ENCODE data around the gene GPR137B. TPM values are rescaled to one million over a fixed set of nuclear protein-coding genes. Genes with fewer than 3 reads are reported as not detected.
A peak's percentile ranks its signal among the peaks of the same experiment; 100 is the strongest.
"Not testable (repeated sequence)": the region's sequence is repeated elsewhere in the genome, so short reads cannot be mapped to it uniquely, and the experiment has no call there.

Gene GPR137B
- total RNA-seq, 2 donors from 2014 or later, result 5.1 to 10.1 TPM

DNA sequence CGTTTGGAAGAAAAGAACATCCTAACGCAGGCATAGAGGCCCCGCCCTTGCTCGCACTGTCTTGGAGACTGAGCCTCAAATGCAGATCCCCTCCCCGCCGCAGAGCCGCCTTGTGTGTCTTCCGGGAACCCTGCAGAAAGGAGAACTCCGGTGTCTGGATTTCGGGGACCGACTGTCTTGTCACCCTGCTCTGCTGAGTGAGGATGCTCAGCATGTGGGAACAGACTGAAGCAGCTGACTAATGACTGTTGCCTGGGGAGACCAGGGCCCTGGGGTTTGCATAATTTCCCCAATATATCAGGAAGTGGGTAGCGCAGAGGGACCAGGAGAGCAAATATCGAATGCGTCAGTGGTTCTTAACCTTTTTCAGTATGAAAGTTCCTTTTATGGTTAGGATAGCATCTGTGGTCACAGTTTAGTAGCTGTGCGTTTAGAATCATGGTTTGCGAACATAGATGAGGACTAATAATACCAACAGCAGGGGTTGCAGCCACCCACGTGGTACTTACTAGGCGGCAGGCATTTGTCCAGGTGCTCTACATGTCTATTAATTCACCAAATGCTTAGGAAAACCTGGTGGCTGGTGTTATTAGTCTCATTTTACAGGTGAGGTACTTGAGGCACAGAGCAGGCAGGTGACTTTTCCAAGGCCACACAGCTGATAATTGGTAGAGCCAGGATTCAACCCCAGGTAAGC is 14.3 kb downstream of the GPR137B start:
- H3K9me3 Mint-ChIP-seq, result peaks cover 4% of the 10 kb centered on the region
- peaks cover 33% of the 10 kb centered on the region for H3K4me1 Mint-ChIP-seq
- peak; percentile 95 for ATAC-seq (replicated peaks)
- peak overlapping the region; percentile 62 for H3K4me3 Mint-ChIP-seq
- H3K27ac Mint-ChIP-seq, result peak overlapping the region; percentile 66
- no peaks in the 10 kb centered on the region for H3K27me3 Mint-ChIP-seq
- peaks cover 13% of the 10 kb centered on the region for H3K36me3 Mint-ChIP-seq (ENCODE audit: low read depth)

- not testable (repeated sequence) for H3K4me3 Mint-ChIP-seq; H3K27ac Mint-ChIP-seq; H3K27me3 Mint-ChIP-seq; ATAC-seq (replicated peaks); H3K9me3 Mint-ChIP-seq
- Mint-ChIP-seq H3K4me1 (peaks cover 33% of the 10 kb centered on the region), H3K36me3 (ENCODE audit: low read depth) (peaks cover 13% of the 10 kb centered on the region)
These were observed 15.7 kb downstream of the GPR137B start for GRCh38 chr1:236158072-236158471.

GRCh38 chr1:236158719-236159118 is 16.4 kb downstream of the GPR137B start:
- H3K27ac Mint-ChIP-seq, result peak overlapping the region; percentile 36
- peak overlapping the region; percentile 26 for H3K4me3 Mint-ChIP-seq
- peaks cover 39% of the 10 kb centered on the region for H3K4me1 Mint-ChIP-seq

DNA sequence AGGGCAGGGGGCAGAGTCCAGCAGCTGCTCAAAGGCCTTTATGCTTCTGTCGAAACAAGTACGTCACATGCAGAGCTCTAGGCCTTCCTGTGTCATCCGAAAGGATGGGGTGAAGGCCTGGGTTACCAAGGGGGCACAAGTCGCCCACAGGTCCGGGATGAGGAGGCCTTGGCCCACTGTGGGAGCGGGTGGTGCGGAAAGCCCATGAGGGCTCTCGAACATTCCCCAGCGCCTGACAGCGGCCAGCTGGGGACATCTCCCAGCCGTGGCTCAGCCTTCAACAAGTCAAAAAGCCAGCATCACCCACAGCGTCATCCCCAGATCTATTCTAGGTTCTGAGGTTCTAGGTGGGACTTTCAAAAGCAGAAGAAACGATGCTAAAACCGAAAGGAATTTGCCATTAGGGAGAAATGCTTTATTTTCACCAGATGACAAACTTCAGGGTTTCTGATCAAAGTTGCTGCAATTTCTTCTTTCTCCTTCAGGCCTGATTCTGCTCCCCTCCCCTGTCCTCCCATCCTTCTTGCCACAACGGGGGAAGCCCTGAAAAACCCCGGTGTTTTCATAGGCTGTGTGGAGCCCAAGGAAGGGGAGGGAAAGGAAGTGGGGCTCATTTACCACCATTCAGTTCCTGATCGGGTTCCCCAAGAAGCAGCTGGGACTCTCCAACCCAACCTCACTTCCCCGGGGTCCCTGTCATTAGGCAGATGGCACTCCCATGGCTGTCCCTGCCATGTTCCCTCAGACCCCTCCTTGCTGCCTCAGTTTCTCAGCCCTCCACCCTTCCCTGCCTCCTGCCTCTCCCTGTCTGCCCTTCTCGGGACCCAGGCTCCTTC is 17.6 kb downstream of the GPR137B start:
- Mint-ChIP-seq H3K27me3 (no peaks in the 10 kb centered on the region), H3K9me3 (peaks cover 5% of the 10 kb centered on the region), H3K36me3 (ENCODE audit: low read depth) (peaks cover 22% of the 10 kb centered on the region), H3K27ac (peak overlapping the region; percentile 72), H3K4me1 (peaks cover 44% of the 10 kb centered on the region), H3K4me3 (peak overlapping the region; percentile 26)
- peak; percentile 58 for ATAC-seq (replicated peaks)

More at GRCh38 chr1:236158719-236159118, 16.4 kb downstream of the GPR137B start:
- Mint-ChIP-seq H3K27me3 (no peaks in the 10 kb centered on the region), H3K36me3 (ENCODE audit: low read depth) (peaks cover 17% of the 10 kb centered on the region), H3K9me3 (peaks cover 5% of the 10 kb centered on the region)
- no peak for ATAC-seq (replicated peaks)

DNA sequence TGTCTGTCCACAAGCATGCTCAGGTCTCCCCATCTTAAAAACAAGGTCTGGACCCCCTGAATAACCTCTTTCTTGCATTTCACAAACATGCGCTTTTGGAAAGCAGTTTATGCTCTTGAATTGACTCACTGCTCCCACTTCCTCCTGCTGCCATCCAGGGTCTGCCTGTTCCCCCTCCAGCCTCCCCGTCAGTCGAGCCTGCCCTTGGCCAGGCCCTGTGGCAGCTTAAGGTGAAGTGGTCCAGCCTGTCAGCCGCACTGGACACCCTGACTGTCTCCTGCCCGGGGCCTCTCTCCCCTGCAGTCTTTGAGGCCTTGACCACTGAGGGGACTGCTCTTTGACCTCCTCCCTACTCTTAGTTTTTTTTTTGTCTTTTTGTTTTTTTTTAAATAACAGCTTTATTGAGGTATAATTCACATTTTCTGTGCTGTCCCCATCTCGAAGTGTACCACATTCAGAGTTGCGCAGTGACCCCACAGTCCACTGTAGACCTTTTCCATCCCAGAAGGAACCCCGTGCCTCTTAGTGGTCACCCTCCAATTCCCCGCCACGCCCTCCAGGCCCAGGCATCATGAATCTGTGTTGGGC is 18.3 kb downstream of the GPR137B start:
- Mint-ChIP-seq H3K4me1 (peaks cover 43% of the 10 kb centered on the region), H3K27me3 (no peaks in the 10 kb centered on the region), H3K36me3 (ENCODE audit: low read depth) (peaks cover 22% of the 10 kb centered on the region), H3K27ac (peak overlapping the region; percentile 72), H3K9me3 (peaks cover 5% of the 10 kb centered on the region), H3K4me3 (peak overlapping the region; percentile 26)
- ATAC-seq (replicated peaks), result no peak

DNA sequence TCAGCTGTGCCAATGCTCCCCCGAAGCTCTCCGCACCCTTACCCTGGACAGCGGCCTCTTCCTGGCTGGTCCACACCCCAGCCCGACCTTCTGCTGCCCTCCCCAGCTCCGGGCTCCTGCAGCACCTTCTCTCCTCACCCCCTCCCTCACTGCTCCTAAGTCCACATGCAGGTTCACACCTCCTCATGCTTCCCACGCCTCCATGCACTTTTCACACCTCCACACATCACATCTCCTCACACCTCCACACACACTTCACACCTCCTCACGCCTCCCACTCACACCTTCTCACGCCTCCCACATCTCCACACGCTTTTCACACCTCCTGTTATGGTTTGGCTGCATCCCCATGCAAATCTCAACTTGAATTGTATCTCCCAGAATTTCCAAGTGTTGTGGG is 18.9 kb downstream of the GPR137B start:
- Mint-ChIP-seq H3K36me3 (ENCODE audit: low read depth) (peaks cover 22% of the 10 kb centered on the region), H3K27ac (no peak overlapping the region), H3K9me3 (peaks cover 5% of the 10 kb centered on the region), H3K27me3 (no peaks in the 10 kb centered on the region), H3K4me3 (no peak overlapping the region), H3K4me1 (peaks cover 40% of the 10 kb centered on the region)
- no peak for ATAC-seq (replicated peaks)

DNA sequence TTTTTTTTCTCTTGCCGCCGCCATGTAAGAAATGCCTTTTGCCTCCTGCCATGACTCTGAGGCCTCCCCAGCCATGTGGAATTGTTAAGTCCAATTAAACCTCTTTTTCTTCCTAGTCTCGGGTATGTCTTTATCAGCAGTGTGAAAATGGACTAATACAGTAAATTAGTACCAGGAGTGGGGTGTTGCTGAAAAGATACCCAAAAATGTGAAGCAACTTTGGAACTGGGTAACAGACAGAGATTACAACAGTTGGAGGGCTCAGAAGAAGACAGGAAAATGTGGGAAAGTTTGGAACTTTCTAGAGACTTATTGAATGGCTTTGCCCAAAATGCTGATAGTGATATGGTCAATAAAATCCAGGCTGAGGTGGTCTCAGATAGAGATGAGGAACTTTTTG is 19.4 kb downstream of the GPR137B start:
- H3K9me3 Mint-ChIP-seq; H3K4me3 Mint-ChIP-seq; H3K27me3 Mint-ChIP-seq; H3K27ac Mint-ChIP-seq; ATAC-seq (replicated peaks): not testable (repeated sequence)
- H3K36me3 Mint-ChIP-seq (ENCODE audit: low read depth), result peaks cover 22% of the 10 kb centered on the region
- H3K4me1 Mint-ChIP-seq, result peaks cover 35% of the 10 kb centered on the region

DNA sequence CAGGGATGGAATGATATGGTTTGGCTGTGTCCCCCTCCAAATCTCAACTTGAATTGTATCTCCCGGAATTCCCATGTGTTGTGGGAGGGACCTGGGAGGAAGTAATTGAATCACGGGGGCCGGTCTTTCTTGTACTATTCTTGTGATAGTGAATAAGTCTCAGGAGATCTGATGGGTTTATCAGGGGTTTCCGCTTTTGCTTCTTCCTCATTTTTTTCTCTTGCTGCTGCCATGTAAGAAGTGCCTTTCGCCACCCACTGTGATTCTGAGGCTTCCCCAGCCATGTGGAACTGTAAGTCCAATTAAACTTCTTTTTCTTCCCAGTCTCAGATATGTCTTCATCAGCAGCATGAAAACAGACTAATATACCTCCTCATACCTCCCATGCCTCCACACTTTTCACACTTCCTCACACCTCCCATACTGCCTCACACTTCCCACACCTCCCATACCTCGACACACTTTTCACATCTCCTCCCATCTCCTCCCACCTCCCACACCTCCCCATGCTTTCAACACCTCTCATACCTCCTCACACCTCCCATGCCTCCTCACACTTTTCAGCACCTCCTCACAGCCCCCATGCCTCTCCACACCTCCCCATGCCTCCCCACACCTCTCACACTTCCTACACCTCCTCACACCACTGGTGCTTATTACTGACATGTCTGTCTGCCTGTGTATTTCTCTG is 21.3 kb downstream of the GPR137B start:
- Mint-ChIP-seq H3K4me1 (peaks cover 34% of the 10 kb centered on the region), H3K9me3 (peaks cover 5% of the 10 kb centered on the region), H3K4me3 (peak overlapping the region; percentile 2), H3K27me3 (no peaks in the 10 kb centered on the region), H3K36me3 (ENCODE audit: low read depth) (peaks cover 22% of the 10 kb centered on the region), H3K27ac (peak overlapping the region; percentile 39)
- no peak for ATAC-seq (replicated peaks)

- Mint-ChIP-seq H3K27ac (peak overlapping the region; percentile 39), H3K9me3 (peaks cover 5% of the 10 kb centered on the region), H3K36me3 (ENCODE audit: low read depth) (peaks cover 24% of the 10 kb centered on the region), H3K4me3 (peak overlapping the region; percentile 2), H3K27me3 (no peaks in the 10 kb centered on the region), H3K4me1 (peaks cover 33% of the 10 kb centered on the region)
- ATAC-seq (replicated peaks), result no peak
These were observed 21.9 kb downstream of the GPR137B start for GRCh38 chr1:236164273-236164672.

DNA sequence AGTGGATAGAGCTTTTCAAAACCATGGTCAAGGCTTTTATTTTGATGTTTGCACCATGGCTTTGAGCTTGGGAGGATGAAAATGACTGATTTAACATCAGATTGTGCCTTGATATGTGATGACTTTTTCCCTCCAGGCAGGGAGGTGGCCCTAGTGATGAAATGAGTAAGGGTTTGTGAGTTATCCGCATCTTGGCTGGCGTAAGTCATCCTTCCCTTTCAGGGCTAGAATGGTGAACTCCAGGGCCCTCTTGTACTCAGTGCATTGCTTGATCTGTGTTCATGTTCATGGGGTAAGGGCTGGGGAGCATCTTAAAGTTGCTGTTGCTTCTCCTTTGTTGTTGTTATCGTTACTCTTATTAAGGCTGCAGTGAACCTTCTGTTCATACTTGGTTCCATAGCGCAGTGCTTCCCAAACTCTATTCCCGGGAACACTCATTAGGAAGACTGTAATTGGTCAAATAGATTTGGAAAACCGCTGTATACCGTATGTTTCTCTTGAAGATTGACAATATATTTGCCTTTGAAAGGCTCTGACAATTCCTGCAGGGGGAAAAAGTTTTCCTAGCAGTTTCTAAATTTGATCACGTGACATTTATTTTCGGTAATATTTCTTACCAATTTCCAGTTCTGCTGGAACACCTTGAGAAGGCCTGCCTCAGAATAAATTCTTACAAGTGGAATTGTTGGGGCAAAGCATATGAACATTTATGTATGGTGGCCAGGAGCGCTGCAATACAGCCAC is 23.1 kb downstream of the GPR137B start:
- no peak overlapping the region for H3K27ac Mint-ChIP-seq
- H3K36me3 Mint-ChIP-seq (ENCODE audit: low read depth), result peaks cover 28% of the 10 kb centered on the region
- peaks cover 5% of the 10 kb centered on the region for H3K9me3 Mint-ChIP-seq
- ATAC-seq (replicated peaks), result peak; percentile 69
- H3K4me1 Mint-ChIP-seq, result peaks cover 30% of the 10 kb centered on the region
- no peaks in the 10 kb centered on the region for H3K27me3 Mint-ChIP-seq
- no peak overlapping the region for H3K4me3 Mint-ChIP-seq

DNA sequence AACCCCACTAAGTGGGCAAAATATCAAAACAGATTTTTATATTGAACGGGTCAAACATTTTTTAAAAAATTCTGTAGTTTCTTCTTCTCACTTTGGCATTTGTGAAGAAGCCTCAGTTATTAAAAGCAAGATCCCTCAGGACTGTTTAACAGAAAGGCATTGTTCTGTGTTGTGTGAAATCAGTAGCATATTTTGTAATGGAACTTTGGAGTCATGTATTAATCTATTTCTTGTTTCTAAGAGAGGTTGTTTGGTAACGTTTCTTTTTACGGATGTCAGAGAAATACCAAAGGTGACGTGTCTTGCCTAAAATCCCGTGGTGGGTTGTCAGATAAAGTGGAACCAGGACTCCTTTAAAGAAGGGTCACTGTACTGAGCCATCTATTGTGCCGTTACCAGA is 23.7 kb downstream of the GPR137B start:
- Mint-ChIP-seq H3K36me3 (ENCODE audit: low read depth) (peaks cover 22% of the 10 kb centered on the region), H3K27me3 (no peaks in the 10 kb centered on the region), H3K4me1 (peaks cover 26% of the 10 kb centered on the region), H3K27ac (no peak overlapping the region), H3K9me3 (peaks cover 5% of the 10 kb centered on the region), H3K4me3 (no peak overlapping the region)
- no peak for ATAC-seq (replicated peaks)

DNA sequence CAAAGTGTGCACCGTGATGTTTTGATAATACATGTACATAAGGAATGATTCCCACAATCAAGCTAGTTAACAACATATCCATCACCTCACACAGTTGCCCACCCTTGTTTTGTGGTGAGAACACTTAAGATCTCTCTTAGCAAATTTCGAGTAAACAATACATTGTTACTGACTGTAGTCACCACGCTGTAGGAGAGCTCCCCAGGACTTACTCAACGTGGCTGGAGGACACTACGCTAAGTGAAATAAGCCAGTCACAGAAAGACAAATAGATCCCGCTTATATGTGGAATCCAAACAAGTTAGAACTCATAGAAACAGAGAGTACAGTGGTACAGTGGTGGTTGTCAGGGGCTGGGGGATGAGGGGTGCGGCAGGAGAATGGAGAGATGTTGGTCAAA is 24.8 kb downstream of the GPR137B start:
- no peak for ATAC-seq (replicated peaks)
- Mint-ChIP-seq H3K9me3 (no peaks in the 10 kb centered on the region), H3K4me3 (no peak overlapping the region), H3K27ac (no peak overlapping the region), H3K36me3 (ENCODE audit: low read depth) (peaks cover 25% of the 10 kb centered on the region), H3K4me1 (peaks cover 20% of the 10 kb centered on the region), H3K27me3 (no peaks in the 10 kb centered on the region)

DNA sequence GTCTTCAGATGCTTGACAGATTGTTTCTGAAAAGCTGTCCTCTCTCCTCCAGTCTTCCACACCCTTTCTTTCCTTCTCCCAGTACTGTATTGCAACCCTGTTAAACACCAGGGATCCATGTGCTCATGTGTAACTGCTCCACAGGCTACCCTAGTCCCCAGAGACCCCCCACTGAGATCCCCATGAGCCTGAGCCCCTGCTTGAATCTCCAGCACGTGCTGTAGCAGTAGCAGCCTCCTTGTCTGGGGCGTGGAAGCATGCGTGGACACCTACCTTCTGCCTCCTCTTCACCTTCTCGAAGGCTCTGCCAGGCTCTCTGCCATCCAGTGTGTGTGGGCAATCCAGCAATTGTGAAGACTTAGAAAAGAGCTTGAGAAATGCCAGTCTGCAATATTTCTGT is 25.2 kb downstream of the GPR137B start:
- H3K4me1 Mint-ChIP-seq, result peaks cover 20% of the 10 kb centered on the region
- H3K27me3 Mint-ChIP-seq, result no peaks in the 10 kb centered on the region
- ATAC-seq (replicated peaks), result no peak
- H3K27ac Mint-ChIP-seq, result no peak overlapping the region
- no peak overlapping the region for H3K4me3 Mint-ChIP-seq
- H3K36me3 Mint-ChIP-seq (ENCODE audit: low read depth), result peaks cover 28% of the 10 kb centered on the region
- H3K9me3 Mint-ChIP-seq, result no peaks in the 10 kb centered on the region
